GM12878 (cell line): ENCODE results near the gene MAP4. TPM values are rescaled to one million over a fixed set of nuclear protein-coding genes. Genes with fewer than 3 reads are reported as not detected.

Source experiments
- ATAC-seq: fragments of 200-7000 bp; cut with Tn5 transposase; 3 replicates; pipeline ENCODE4 v1.9.1; 2020; ENCODE audit warnings: mild to moderate bottlenecking, moderate library complexity
- BruUV-seq: library from RNA; stranded (reverse); fragments of 400-500 nt; replicated peaks from 2 replicates; lab custom pipeline; 2021; lab: Mats Ljungman, UMichigan
- CTCF ChIA-PET: fragments of 300-600 bp; sonication (Branson Sonifier 250); formaldehyde crosslinking; extraction: SDS; loops from one replicate; lab custom pipeline; 2021; ENCODE audit warnings: inconsistent platforms; lab: Yijun Ruan, JAX
- POLR2A ChIA-PET: fragments of 350-600 bp; formaldehyde crosslinking; extraction: SDS; loops from one replicate; lab custom pipeline; 2021; ENCODE audit warnings: inconsistent platforms; lab: Charles Lee
- RAD21 ChIA-PET: fragments of 300-600 bp; sonication (Branson Sonifier 250); formaldehyde crosslinking; loops from one replicate; lab custom pipeline; 2023; ENCODE audit warnings: antibody characterized with exemption; ENCODE audit not compliant: unreplicated experiment; lab: Charles Lee
- SMC1A ChIA-PET: fragments of 300-600 bp; sonication (Branson Sonifier 250); formaldehyde crosslinking; loops from one replicate; lab custom pipeline; 2023; ENCODE audit not compliant: unreplicated experiment, uncharacterized antibody; lab: Charles Lee
- DNase-seq: peaks from one replicate; pipeline ENCODE4 v3.0.0-alpha.2; 2011; ENCODE audit warnings: low read depth, low spot score
- FAIRE-seq: peaks from 3 replicates; lab custom pipeline; 2011; peaks lifted over from hg19 to GRCh38; lab: Jason Lieb, UNC
- H2AFZ ChIP-seq: 2 replicates; pipeline ENCODE4 v1.6.0; 2011; ENCODE audit warnings: low read depth, low read length, control low read depth; ENCODE audit not compliant: control insufficient read depth
- H3K27ac ChIP-seq: 2 replicates; pipeline ENCODE4 v1.5.1; 2011; ENCODE audit warnings: control low read depth; ENCODE audit not compliant: control insufficient read depth, insufficient read depth
- H3K27me3 ChIP-seq, 2 experiments: replicated peaks in 1 of 2; 2 replicates each; pipeline versions ENCODE4 v1.6.0 to v1.6.1; 2011; ENCODE audit warnings: low read length in 1 of 2; ENCODE audit not compliant: control insufficient read depth in 2 of 2, insufficient read depth in 2 of 2
- H3K36me3 ChIP-seq, 2 experiments: 2 replicates each; pipeline ENCODE4 v1.5.1; 2011; ENCODE audit warnings: low read length in 1 of 2; ENCODE audit not compliant: control insufficient read depth in 2 of 2, insufficient read depth in 2 of 2
- H3K4me1 ChIP-seq: 2 replicates; pipeline ENCODE4 v1.6.1; 2011; ENCODE audit warnings: mild to moderate bottlenecking, low read length, moderate library complexity, mixed read lengths; ENCODE audit not compliant: control insufficient read depth, insufficient read depth
- H3K4me2 ChIP-seq: 2 replicates; pipeline ENCODE4 v1.6.0; 2011; ENCODE audit warnings: control low read depth; ENCODE audit not compliant: control insufficient read depth, insufficient read depth
- H3K4me3 ChIP-seq: fragments of 200-600 bp; sonication (generic); 2 replicates; pipeline ENCODE4 v1.5.1; 2016
- H3K79me2 ChIP-seq: 2 replicates; pipeline ENCODE4 v1.6.0; 2011; ENCODE audit warnings: low read length; ENCODE audit not compliant: control insufficient read depth, insufficient read depth
- H3K9ac ChIP-seq: 2 replicates; pipeline ENCODE4 v1.8.0; 2011; ENCODE audit warnings: low read length, control low read depth, mixed read lengths; ENCODE audit not compliant: control insufficient read depth, insufficient read depth
- H3K9me3 ChIP-seq: replicated peaks from 3 replicates; pipeline ENCODE4 v1.5.1; 2011; ENCODE audit warnings: mild to moderate bottlenecking, low read length; ENCODE audit not compliant: control insufficient read depth, insufficient read depth
- H4K20me1 ChIP-seq: 2 replicates; pipeline ENCODE4 v1.6.0; 2011; ENCODE audit not compliant: control insufficient read depth, insufficient read depth
- ATF3 ChIP-seq: IDR thresholded peaks from 2 replicates; pipeline ENCODE4 v1.6.1; 2011; ENCODE audit warnings: low read depth, mild to moderate bottlenecking, low read length, moderate library complexity, borderline replicate concordance; ENCODE audit errors: extremely low read depth
- CHD1 ChIP-seq: IDR thresholded peaks from 2 replicates; pipeline ENCODE4 v1.6.1; 2012; ENCODE audit warnings: low read depth, low read length, improper control_type of control experiment
- DPF2 ChIP-seq: fragments of 450-650 bp; IDR thresholded peaks from 2 replicates; pipeline ENCODE4 v1.6.1; 2017; ENCODE audit warnings: mild to moderate bottlenecking
- EP300 ChIP-seq, 2 experiments: fragments of 150-350 bp in 1 of 2; IDR thresholded peaks; 2 replicates each; pipeline ENCODE4 v1.6.1; 2011 to 2012; ENCODE audit warnings: low read depth in 2 of 2, low read length in 2 of 2, borderline replicate concordance in 1 of 2, improper control_type of control experiment in 1 of 2, inconsistent platforms in 1 of 2; ENCODE audit not compliant: control insufficient read depth in 1 of 2
- FOXM1 ChIP-seq: IDR thresholded peaks from 2 replicates; pipeline ENCODE4 v1.6.1; 2012; ENCODE audit warnings: low read depth, mild to moderate bottlenecking, inconsistent platforms, low read length, moderate library complexity
- GATAD2B ChIP-seq: fragments of 450-650 bp; conservative IDR thresholded peaks from 2 replicates; pipeline ENCODE4 v1.6.1; 2017; ENCODE audit warnings: low read depth, mild to moderate bottlenecking, moderate library complexity
- IKZF1 ChIP-seq: fragments of 450-650 bp; conservative IDR thresholded peaks from 2 replicates; pipeline ENCODE4 v1.6.1; 2017; ENCODE audit warnings: antibody characterized with exemption, mild to moderate bottlenecking
- MYC ChIP-seq: IDR thresholded peaks from 2 replicates; pipeline ENCODE4 v1.6.1; 2011; ENCODE audit warnings: mild to moderate bottlenecking, low read length, moderate library complexity, inconsistent platforms; ENCODE audit not compliant: insufficient read depth, insufficient replicate concordance, insufficient read length, severe bottlenecking
- PAX5 ChIP-seq: IDR thresholded peaks from 2 replicates; pipeline ENCODE4 v1.6.1; 2011; ENCODE audit warnings: low read depth, low read length, borderline replicate concordance
- PBX3 ChIP-seq: IDR thresholded peaks from 2 replicates; pipeline ENCODE4 v1.6.1; 2011; ENCODE audit warnings: mild to moderate bottlenecking, low read depth, low read length, moderate library complexity; ENCODE audit not compliant: insufficient replicate concordance
- PRDM15 ChIP-seq: fragments of 450-650 bp; formaldehyde crosslinking; IDR thresholded peaks from 2 replicates; pipeline ENCODE4 v1.4.0; 2020; ENCODE audit warnings: mild to moderate bottlenecking, moderate library complexity
- RAD51 ChIP-seq: fragments of 450-650 bp; IDR thresholded peaks from 2 replicates; pipeline ENCODE4 v1.6.1; 2016; ENCODE audit warnings: moderate library complexity, mild to moderate bottlenecking, inconsistent platforms
- RCOR1 ChIP-seq: conservative IDR thresholded peaks from 2 replicates; pipeline ENCODE4 v1.6.1; 2012; ENCODE audit warnings: low read depth, low read length, improper control_type of control experiment
- SREBF2 ChIP-seq: IDR thresholded peaks from 2 replicates; pipeline ENCODE4 v1.6.1; 2012; ENCODE audit warnings: mild to moderate bottlenecking, low read length
- SRF ChIP-seq, 2 experiments: IDR thresholded peaks; 2 replicates each; pipeline ENCODE4 v1.6.1; 2011; ENCODE audit warnings: low read depth in 2 of 2, low read length in 2 of 2, mild to moderate bottlenecking in 1 of 2, moderate library complexity in 1 of 2
- ZBTB4 ChIP-seq: fragments of 450-650 bp; formaldehyde crosslinking; IDR thresholded peaks from 2 replicates; pipeline ENCODE4 v1.4.0; 2022; ENCODE audit warnings: mild to moderate bottlenecking, moderate library complexity
- WGBS: methylation state at CpG from one replicate; pipeline ENCODE4 v1.1.6; 2016; ENCODE audit warnings: low lambda C conversion rate; ENCODE audit not compliant: insufficient replicate concordance, insufficient coverage; ENCODE audit errors: missing lambda C conversion rate; 5-methylcytosine and 5-hydroxymethylcytosine counted together
- in situ Hi-C: fragments of 300-500 bp; cut with MboI; formaldehyde crosslinking; loops from 9 replicates; pipeline ENCODE4 v1.14.3; 2018; ENCODE audit warnings: mixed read lengths
- intact Hi-C: fragments of 100-400 bp; cut with micrococcal nuclease; formaldehyde crosslinking; loops from one replicate; pipeline ENCODE4 v1.14.2; 2022; ENCODE audit not compliant: unreplicated experiment
- polyA plus RNA-seq, 11 experiments: library from polyadenylated mRNA; depleted of rRNA in 4 of 11; unstranded in 6 of 11; stranded (reverse) in 5 of 11; fragments of >200 nt; fragmentation: Nextera tagmentation in 4 of 11; fragmentation: Illumina TruSeq in 1 of 11; extraction: Ambion mirVana in 4 of 11; extraction: Trizol in 1 of 11; gene quantifications; 1 replicate in 1 of 11; 2 replicates in 10 of 11; pipeline versions ENCODE4 v1.2.1 to v1.2.3, GENCODE V29; 2011 to 2016; ENCODE audit warnings: inconsistent platforms in 2 of 11, missing spikeins in 2 of 11, low read depth in 1 of 11
- total RNA-seq, 4 experiments: library from RNA; depleted of rRNA in 3 of 4; stranded (reverse); fragments of >200 nt in 3 of 4; fragmentation: Illumina TruSeq in 1 of 4; extraction: Trizol in 1 of 4; gene quantifications; 2 replicates each; pipeline versions ENCODE4 v1.2.1 to v1.2.3, GENCODE V29; 2013 to 2021

MAP4 gene
- total and polyA plus RNA-seq, 10 of the 15 experiments (the other 5 are each of a cell fraction or from before 2014, with no cell fraction given) = 22.2 to 145 (median 47.2) TPM

- no peak overlapping the region for H3K4me3 ChIP-seq
- ChIA-PET RAD21 (interaction anchor here (1.2 kb wide), 1 partner anchor 125 kb away, joined by 4 read pairs; no protein-coding TSS in a partner anchor), POLR2A (no interaction called here), SMC1A (interaction anchor here (1.1 to 1.2 kb wide), 2 partner anchors 51 to 112 kb away, joined by 3 read pairs; no protein-coding TSS in a partner anchor), CTCF (interaction anchor here (2.8 kb wide), 1 partner anchor 125 kb away, joined by 10 read pairs; no protein-coding TSS in a partner anchor)
- H3K27ac ChIP-seq = no peak overlapping the region
- 99% methylated on average over 3 of the region's 3 CpGs for WGBS
- no peak overlapping the region for H3K9ac ChIP-seq
- no peaks in the 10 kb centered on the region for H3K27me3 ChIP-seq
- no peaks in the 10 kb centered on the region for H3K9me3 ChIP-seq
- FAIRE-seq (no peak), DNase-seq (no peak), ATAC-seq (no peak)
- H3K36me3 ChIP-seq = peaks cover 23 to 30% of the 10 kb centered on the region in 2 experiments; a peak in 3 of 4 replicates
- intact Hi-C loops = no loop called here
- no TSS peak for BruUV-seq
- H3K4me2 ChIP-seq = no peak overlapping the region
- H4K20me1 ChIP-seq = no peaks in the 10 kb centered on the region
- H3K4me1 ChIP-seq = no peaks in the 10 kb centered on the region
- H2AFZ ChIP-seq = no peak overlapping the region
- in situ Hi-C loops = no loop called here
- H3K79me2 ChIP-seq = no peaks in the 10 kb centered on the region
- TF ChIP-seq ATF3 (no peak), CHD1 (no peak), SRF (IDR thresholded peaks at IDR 0.05; ENCODE audit: low read depth in 2 of 2, low read length in 2 of 2) (no peak), SREBF2 (no peak), PBX3 (no peak), PAX5 (no peak), PRDM15 (CRISPR knock-in tag) (no peak), MYC (no peak), ZBTB4 (no peak), RAD51 (no peak), FOXM1 (no peak), DPF2 (no peak), GATAD2B (no peak), EP300 (IDR thresholded peaks at IDR 0.05; ENCODE audit: borderline replicate concordance in 1 of 2, control insufficient read depth in 1 of 2, low read depth in 2 of 2, low read length in 2 of 2) (no peak), IKZF1 (no peak), RCOR1 (no peak)
Observed at GRCh38 chr3:47865192-47865591, 151.0 kb downstream of the MAP4 start.
